ENCODE data around the gene TCF4. TPM values are rescaled to one million over a fixed set of nuclear protein-coding genes. Genes with fewer than 3 reads are reported as not detected.

Gene TCF4
- total RNA-seq, 1 experiment from 2014 or later = 93.7 TPM

DNA sequence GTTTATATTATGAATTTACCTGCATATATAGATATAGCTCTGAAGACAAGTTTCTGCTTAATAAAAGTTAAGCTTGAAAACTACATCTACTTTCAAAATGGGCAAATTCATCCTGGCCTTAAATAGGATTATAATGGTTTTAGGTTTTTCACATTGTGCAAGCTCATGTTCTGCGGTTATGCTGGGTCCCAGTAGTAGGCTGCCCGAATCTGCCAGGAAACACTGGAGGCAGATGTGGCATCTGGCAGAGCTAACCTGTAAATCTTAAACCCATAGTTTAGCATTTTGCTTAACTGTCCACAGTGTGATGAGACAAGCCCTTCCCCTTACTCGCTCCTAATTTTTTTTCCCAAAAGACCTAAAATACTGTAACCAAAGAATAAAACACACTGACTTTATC lies 234.2 kb downstream of the TCF4 start:
- no peaks in the 10 kb centered on the region for H3K27me3 Mint-ChIP-seq (ENCODE audit: insufficient read depth, unreplicated experiment)
- H3K9me3 Mint-ChIP-seq (ENCODE audit: unreplicated experiment) = no peaks in the 10 kb centered on the region
- no peaks in the 10 kb centered on the region for H3K36me3 ChIP-seq (ENCODE audit: control insufficient read depth, insufficient read depth, low read length)
- no peaks in the 10 kb centered on the region for H3K4me1 ChIP-seq
- intact Hi-C loops (cut with micrococcal nuclease; ENCODE audit: unreplicated experiment) = no loop called here
- BruUV-seq (replicated peaks) = no TSS peak
- no peaks in the 10 kb centered on the region for H3K9me3 ChIP-seq
- TF ChIP-seq, protein P1, sequence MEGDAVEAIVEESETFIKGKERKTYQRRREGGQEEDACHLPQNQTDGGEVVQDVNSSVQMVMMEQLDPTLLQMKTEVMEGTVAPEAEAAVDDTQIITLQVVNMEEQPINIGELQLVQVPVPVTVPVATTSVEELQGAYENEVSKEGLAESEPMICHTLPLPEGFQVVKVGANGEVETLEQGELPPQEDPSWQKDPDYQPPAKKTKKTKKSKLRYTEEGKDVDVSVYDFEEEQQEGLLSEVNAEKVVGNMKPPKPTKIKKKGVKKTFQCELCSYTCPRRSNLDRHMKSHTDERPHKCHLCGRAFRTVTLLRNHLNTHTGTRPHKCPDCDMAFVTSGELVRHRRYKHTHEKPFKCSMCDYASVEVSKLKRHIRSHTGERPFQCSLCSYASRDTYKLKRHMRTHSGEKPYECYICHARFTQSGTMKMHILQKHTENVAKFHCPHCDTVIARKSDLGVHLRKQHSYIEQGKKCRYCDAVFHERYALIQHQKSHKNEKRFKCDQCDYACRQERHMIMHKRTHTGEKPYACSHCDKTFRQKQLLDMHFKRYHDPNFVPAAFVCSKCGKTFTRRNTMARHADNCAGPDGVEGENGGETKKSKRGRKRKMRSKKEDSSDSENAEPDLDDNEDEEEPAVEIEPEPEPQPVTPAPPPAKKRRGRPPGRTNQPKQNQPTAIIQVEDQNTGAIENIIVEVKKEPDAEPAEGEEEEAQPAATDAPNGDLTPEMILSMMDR (IDR thresholded peaks at IDR 0.05; ENCODE audit: insufficient read depth in 1 of 2, low read depth in 1 of 2, low read length in 1 of 2, severe bottlenecking in 1 of 2, unreplicated experiment in 1 of 2) = no peak
- no peaks in the 10 kb centered on the region for H3K27me3 ChIP-seq (replicated peaks; ENCODE audit: control insufficient read depth, insufficient read depth, low read length)
- H3K36me3 Mint-ChIP-seq (ENCODE audit: insufficient read depth, unreplicated experiment) = peaks cover 6% of the 10 kb centered on the region
- ChIA-PET POLR2A (no interaction called here), CTCF (no interaction called here)
- no peaks in the 10 kb centered on the region for H3K4me1 Mint-ChIP-seq (ENCODE audit: low read depth, unreplicated experiment)
- H3K4me3 Mint-ChIP-seq (ENCODE audit: unreplicated experiment) = no peak overlapping the region
- no peak overlapping the region for H3K27ac Mint-ChIP-seq (ENCODE audit: unreplicated experiment)
- no peak overlapping the region for H3K4me3 ChIP-seq (ENCODE audit: low read depth, low read length)
- DNase-seq = no peak

DNA sequence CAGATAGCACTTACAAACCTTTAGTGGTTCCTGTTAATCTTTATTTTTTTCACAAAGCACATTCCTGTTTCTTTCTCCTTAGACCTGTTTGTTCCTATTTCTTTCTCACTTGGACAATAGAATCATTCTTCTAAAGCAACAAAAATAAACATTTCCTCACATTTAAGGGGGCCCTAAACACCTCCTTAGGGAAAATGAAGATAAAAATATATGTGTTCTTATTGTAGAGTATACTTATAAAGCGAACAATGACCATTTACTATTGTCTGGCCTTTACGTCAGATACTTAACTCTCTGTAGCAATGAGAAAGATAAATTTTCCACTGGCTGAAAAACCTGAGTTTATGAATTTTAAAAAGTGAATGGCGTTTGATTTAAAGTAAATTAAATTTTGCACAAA lies 234.6 kb downstream of the TCF4 start:
- H3K4me3 Mint-ChIP-seq (ENCODE audit: unreplicated experiment) = no peak overlapping the region
- BruUV-seq (replicated peaks) = no TSS peak
- Histone ChIP-seq H3K4me1 (no peaks in the 10 kb centered on the region), H3K9me3 (no peaks in the 10 kb centered on the region), H3K27me3 (replicated peaks; ENCODE audit: control insufficient read depth, insufficient read depth, low read length) (no peaks in the 10 kb centered on the region), H3K4me3 (ENCODE audit: low read depth, low read length) (no peak overlapping the region), H3K36me3 (ENCODE audit: control insufficient read depth, insufficient read depth, low read length) (no peaks in the 10 kb centered on the region)
- POLR2A ChIA-PET = no interaction called here
- no peaks in the 10 kb centered on the region for H3K4me1 Mint-ChIP-seq (ENCODE audit: low read depth, unreplicated experiment)
- intact Hi-C loops (cut with micrococcal nuclease; ENCODE audit: unreplicated experiment) = no loop called here
- no peak for DNase-seq
- CTCF ChIA-PET = no interaction called here
- H3K36me3 Mint-ChIP-seq (ENCODE audit: insufficient read depth, unreplicated experiment) = peaks cover 6% of the 10 kb centered on the region
- no peaks in the 10 kb centered on the region for H3K9me3 Mint-ChIP-seq (ENCODE audit: unreplicated experiment)
- no peak overlapping the region for H3K27ac Mint-ChIP-seq (ENCODE audit: unreplicated experiment)
- H3K27me3 Mint-ChIP-seq (ENCODE audit: insufficient read depth, unreplicated experiment) = no peaks in the 10 kb centered on the region
- TF ChIP-seq, protein P1 (IDR thresholded peaks at IDR 0.05; ENCODE audit: insufficient read depth in 1 of 2, low read depth in 1 of 2, low read length in 1 of 2, severe bottlenecking in 1 of 2, unreplicated experiment in 1 of 2) = no peak

DNA sequence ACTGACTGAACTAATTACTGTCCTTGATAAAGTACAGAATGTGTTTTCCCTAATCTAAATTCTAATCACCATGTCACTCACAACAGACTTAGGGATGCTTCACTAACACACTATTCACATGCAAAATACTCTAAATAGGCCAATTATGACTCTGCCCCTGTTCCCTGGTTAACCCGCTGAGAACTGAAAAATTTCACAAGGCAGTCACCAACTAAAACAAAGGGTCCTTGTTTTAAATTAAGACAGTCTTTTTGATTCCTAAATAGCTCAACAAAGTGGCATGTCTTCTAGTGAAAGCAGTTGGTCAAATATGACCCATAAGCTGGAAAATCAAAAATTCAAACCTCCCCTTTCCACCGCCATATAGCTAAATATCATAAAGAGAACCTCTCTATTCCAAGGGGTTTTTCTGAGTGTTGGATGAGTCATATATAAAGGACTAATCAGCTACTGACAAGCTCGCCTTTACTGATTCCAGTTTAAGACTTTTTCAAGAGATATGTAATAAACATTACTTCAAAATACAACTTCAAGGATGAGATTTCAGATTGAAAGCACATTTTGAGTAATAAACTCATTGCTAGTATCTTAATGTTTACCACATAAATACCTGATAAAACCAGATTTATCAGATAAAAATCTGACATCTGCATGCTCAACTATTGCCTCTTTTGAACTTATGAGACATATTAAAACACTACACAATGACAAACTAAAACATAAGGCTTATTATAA lies 235.8 kb downstream of the TCF4 start:
- Histone ChIP-seq H3K36me3 (ENCODE audit: control insufficient read depth, insufficient read depth, low read length) (no peaks in the 10 kb centered on the region), H3K27me3 (replicated peaks; ENCODE audit: control insufficient read depth, insufficient read depth, low read length) (no peaks in the 10 kb centered on the region), H3K4me1 (no peaks in the 10 kb centered on the region), H3K9me3 (no peaks in the 10 kb centered on the region), H3K4me3 (ENCODE audit: low read depth, low read length) (no peak overlapping the region)
- no TSS peak for BruUV-seq (replicated peaks)
- Mint-ChIP-seq H3K4me1 (ENCODE audit: low read depth, unreplicated experiment) (no peaks in the 10 kb centered on the region), H3K36me3 (ENCODE audit: insufficient read depth, unreplicated experiment) (peaks cover 6% of the 10 kb centered on the region), H3K27me3 (ENCODE audit: insufficient read depth, unreplicated experiment) (no peaks in the 10 kb centered on the region), H3K9me3 (ENCODE audit: unreplicated experiment) (no peaks in the 10 kb centered on the region), H3K4me3 (ENCODE audit: unreplicated experiment) (no peak overlapping the region), H3K27ac (ENCODE audit: unreplicated experiment) (no peak overlapping the region)
- TF ChIP-seq, protein P1 (IDR thresholded peaks at IDR 0.05; ENCODE audit: insufficient read depth in 1 of 2, low read depth in 1 of 2, low read length in 1 of 2, severe bottlenecking in 1 of 2, unreplicated experiment in 1 of 2) = no peak
- intact Hi-C loops (cut with micrococcal nuclease; ENCODE audit: unreplicated experiment) = no loop called here
- CTCF ChIA-PET = no interaction called here
- POLR2A ChIA-PET = no interaction called here
- no peak for DNase-seq

All from Caco-2 (cell line).